GM19455 (cell line): ENCODE results near the gene SCNM1.
"Not testable (repeated sequence)": the region's sequence is repeated elsewhere in the genome, so short reads cannot be mapped to it uniquely, and the experiment has no call there.

ENCODE experiments used
- ATAC-seq: cut with Tn5 transposase; IDR thresholded peaks from one replicate; pipeline ENCODE4 v1.9.1; 2021; ENCODE audit not compliant: unreplicated experiment

The SCNM1 gene

GRCh38 chr1:151146412-151147131, 19.4 kb upstream of the SCNM1 start, which contains the start of gene SEMA6C:
TSS of gene SEMA6C (minus strand) at chr1:151146631. CDS start at chr1:151142621, 4,010 bp downstream.
- peak; percentile 98 for ATAC-seq

GRCh38 chr1:151147132-151147503, 18.8 kb upstream of the SCNM1 start:
- no peak for ATAC-seq

DNA sequence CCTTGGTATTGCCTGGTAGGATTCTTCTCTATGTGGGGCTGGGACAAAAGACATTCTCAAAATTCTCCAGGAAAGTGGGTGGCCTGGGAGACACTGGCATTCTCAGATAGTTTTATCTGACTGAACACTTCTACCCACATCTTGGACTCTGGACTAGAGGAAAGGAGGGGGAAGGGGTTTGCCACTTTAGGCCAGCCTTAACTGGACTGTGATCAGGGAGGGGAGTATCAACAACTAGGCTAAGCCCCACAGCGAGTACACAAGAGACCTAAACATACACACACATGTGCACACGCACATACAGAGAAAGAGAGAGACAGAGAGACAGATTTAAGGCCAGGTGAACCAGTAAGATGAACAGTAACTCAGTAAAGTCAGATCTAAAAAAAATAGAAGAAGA, 18.3 kb upstream of the SCNM1 start:
- no peak for ATAC-seq

DNA sequence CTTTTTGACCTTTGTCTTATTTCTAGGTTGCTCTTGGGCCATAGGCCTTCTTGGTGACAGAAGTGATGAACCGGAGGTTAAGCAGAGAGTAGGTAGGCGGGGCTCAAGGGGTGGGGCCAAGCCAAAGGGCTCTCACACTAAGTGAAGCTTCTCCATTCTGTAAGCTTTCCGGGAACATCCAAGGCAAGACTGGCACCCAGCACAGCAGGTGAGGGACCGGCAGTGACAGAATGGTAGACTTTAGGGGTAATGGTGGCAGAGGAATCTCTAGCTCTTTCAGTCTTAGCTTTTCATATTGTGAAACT, 9.5 kb upstream of the SCNM1 start, which contains the start of gene TNFAIP8L2:
TSS of gene TNFAIP8L2 (plus strand) at position 135 of the 305 bp plus-strand sequence. CDS start 2,049 bp downstream, outside the sequence.
- peak; percentile 54 for ATAC-seq

GRCh38 chr1:151157067-151157531, 8.8 kb upstream of the SCNM1 start:
- ATAC-seq = no peak

- ATAC-seq = no peak
These were observed 7.6 kb upstream of the SCNM1 start for GRCh38 chr1:151158326-151158725.

- ATAC-seq = no peak
These were observed 7.1 kb upstream of the SCNM1 start for GRCh38 chr1:151158751-151159251.

- ATAC-seq = no peak
These were observed 6.6 kb upstream of the SCNM1 start for GRCh38 chr1:151159373-151159772.

DNA sequence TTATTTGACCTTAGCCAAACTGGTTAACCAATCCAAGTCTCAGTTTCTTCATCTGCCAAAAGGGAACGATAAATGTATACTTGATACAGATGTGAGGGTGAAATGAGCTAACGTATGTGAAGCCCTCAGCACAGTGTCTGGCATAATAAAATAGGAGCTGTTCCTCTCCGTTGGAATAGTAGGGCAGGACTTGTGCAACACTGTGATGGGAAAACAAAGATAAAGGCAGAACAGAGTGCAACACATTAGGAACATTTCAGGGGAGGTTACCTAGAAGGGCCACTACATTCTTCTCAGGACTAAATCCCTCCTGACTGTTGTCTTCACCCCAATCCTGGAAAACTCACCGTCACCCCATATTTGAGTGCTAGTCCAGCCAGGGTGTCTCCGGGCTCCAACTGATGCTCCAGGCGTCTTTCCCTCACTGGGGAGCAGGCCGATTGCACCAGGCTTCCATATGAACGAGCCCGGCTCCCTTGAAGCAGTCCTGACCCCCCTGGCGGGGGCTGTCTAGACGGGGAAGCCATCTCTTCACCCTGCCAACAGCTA, 1.1 kb upstream of the SCNM1 start:
- ATAC-seq = no peak

GRCh38 chr1:151165281-151165737, 635 bp upstream of the SCNM1 start:
- peak; percentile 18 for ATAC-seq

DNA sequence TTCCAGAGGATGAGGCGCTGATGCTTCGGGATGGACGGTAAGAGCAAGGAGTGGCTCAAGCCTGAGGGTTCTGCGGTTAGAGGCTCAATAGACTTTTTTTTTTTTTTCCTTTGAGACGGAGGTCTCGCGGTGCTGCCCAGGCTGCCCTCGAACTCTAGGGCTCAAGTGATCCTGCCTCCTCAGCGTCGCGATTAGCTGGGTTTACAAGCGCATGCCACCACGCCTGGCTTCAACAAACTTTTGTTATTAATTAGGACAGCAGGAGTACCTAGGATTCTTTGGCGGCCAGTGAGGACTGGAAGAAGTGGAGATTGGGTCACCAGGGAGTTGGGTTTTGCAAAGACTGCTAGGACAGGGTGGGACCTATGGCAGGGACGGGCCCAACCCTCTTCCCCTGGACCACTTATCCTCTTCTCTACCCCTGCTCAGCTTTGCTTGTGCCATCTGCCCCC, 587 bp downstream of the SCNM1 start:
- peak; percentile 7 for ATAC-seq

DNA sequence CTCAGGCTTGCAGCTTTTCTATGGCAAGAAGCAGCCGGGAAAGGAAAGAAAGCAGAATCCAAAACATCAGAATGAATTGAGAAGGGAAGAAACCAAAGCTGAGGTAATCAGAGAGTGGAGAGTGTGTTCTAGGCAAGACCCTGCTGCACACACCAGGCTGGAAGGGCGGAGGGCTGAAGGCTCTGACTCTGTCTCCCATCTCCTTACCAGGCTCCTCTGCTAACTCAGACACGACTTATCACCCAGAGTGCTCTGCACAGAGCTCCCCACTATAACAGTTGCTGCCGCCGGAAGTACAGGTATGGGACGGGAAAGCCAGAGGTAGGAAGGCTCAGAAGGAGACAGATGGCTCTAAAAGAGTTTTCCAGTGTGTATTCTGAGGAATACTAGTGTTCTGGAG, 1.2 kb downstream of the SCNM1 start:
- no peak for ATAC-seq

GRCh38 chr1:151171190-151171589, 5.2 kb downstream of the SCNM1 start:
- ATAC-seq = no peak

DNA sequence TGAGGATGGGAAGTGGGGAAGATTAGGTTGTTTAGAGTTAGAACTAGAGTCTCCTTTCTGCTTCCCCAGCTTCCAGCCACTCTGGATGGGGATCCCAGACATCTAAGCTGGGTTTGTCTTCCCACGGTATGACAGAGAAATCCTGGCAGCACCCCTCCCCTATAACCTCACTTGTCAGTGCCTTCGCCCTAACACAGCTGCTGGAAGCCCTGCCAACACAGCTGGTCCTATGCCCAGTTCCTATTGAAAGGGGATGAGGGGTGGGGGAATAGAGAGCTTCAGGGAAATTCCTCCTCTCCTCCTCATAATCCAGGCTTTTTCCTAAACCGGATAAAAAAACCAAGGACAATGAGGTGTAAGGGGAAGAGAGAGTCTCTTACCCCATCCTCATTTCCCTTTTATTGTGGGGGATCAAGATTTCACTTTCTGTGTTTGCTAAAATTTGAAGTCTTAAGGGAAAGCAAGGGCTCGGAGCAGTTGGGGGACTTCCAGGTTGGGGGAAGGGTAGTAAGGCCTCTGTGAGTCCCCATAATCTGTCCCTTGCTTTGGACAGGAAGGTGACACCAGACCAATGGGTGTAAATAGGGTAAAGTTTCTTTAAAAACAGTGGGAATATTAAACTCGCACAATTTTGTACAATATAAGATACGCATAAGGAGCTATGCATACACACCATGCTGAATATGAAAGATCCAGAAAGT, 9.2 kb downstream of the SCNM1 start:
- no peak for ATAC-seq

- no peak for ATAC-seq
These were observed 9.9 kb downstream of the SCNM1 start, which contains the start of gene TMOD4 for GRCh38 chr1:151175863-151176262. TSS of gene TMOD4 (minus strand) at chr1:151175981. CDS start at chr1:151174875, 1,106 bp downstream.

- ATAC-seq = no peak
These were observed 10.6 kb downstream of the SCNM1 start for GRCh38 chr1:151176514-151177045.

DNA sequence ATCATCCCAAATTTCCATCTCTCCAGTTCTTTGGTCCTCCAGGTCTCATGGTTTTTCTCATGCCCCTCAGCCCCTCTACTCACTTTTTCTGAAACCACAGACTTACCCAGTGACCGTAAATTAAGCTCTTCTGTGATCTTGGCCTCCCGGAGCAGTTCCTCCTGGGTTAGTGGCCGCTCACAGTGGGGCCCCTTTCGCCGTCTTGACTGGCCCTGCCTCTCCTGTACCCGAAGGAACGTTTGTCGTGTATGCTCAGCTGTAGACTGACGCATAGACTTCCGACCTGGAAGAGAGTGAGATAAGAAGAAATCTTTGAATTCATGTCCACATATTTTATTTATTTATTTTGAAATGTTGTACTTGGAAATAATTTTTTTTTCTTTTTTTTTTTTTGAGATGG, 18.3 kb downstream of the SCNM1 start:
- ATAC-seq = no peak

DNA sequence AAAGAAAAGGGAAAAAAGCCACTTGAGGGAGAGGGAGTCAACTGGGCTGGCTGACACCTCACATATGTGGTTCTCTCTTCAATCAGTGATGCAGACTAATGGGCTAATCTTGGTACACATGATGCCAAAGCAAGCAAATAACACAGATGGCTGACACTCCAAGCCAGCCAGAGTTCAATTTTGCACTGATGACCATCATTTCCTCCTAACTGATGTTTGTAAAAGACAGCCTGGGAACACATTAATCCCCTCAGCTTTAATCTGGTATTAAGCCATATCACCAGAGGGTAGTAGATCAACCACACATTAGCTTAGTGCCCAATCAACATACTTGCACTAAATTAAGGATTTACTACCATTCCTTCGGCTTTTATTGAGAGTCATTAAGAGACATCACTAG, 21.3 kb downstream of the SCNM1 start:
- ATAC-seq = no peak

GRCh38 chr1:151188667-151189066, 22.7 kb downstream of the SCNM1 start:
- ATAC-seq = not testable (repeated sequence)

GRCh38 chr1:151189637-151190445, 23.9 kb downstream of the SCNM1 start, which contains the start of gene VPS72:
TSS of gene VPS72 (minus strand) at chr1:151190197. CDS start at chr1:151190121, 76 bp downstream.
- ATAC-seq = peak; percentile 81
